GM19452 (cell line): ENCODE measurements around the gene ANKRD24.
"Not testable (repeated sequence)": the region's sequence is repeated elsewhere in the genome, so short reads cannot be mapped to it uniquely, and the experiment has no call there.

Experiments
- ATAC-seq: cut with Tn5 transposase; IDR thresholded peaks from one replicate; pipeline ENCODE4 v1.9.1; 2021; ENCODE audit not compliant: unreplicated experiment

ANKRD24 gene

GRCh38 chr19:4197625-4198466 is 15.4 kb downstream of the ANKRD24 start:
- no peak for ATAC-seq

- no peak for ATAC-seq
These were observed 16.1 kb downstream of the ANKRD24 start for GRCh38 chr19:4198467-4199126.

- ATAC-seq = no peak
These were observed 17.3 kb downstream of the ANKRD24 start for GRCh38 chr19:4199699-4200293.

GRCh38 chr19:4200940-4201542 is 18.6 kb downstream of the ANKRD24 start:
- no peak for ATAC-seq

GRCh38 chr19:4201798-4202197 is 19.3 kb downstream of the ANKRD24 start:
- no peak for ATAC-seq

- ATAC-seq = no peak
These were observed 24.5 kb downstream of the ANKRD24 start for GRCh38 chr19:4206818-4207484.

GRCh38 chr19:4208385-4209094 is 26.1 kb downstream of the ANKRD24 start:
- no peak for ATAC-seq

GRCh38 chr19:4210166-4210731 is 27.8 kb downstream of the ANKRD24 start:
- ATAC-seq = no peak

GRCh38 chr19:4213116-4213515 is 30.6 kb downstream of the ANKRD24 start:
- ATAC-seq = no peak

GRCh38 chr19:4215807-4216206 is 33.3 kb downstream of the ANKRD24 start:
- no peak for ATAC-seq

- no peak for ATAC-seq
These were observed 34.4 kb downstream of the ANKRD24 start for GRCh38 chr19:4216846-4217245.

GRCh38 chr19:4217429-4218264 is 35.2 kb downstream of the ANKRD24 start:
- ATAC-seq = no peak

GRCh38 chr19:4218523-4218922 is 36.0 kb downstream of the ANKRD24 start:
- ATAC-seq = not testable (repeated sequence)

GRCh38 chr19:4220188-4220587 is 37.7 kb downstream of the ANKRD24 start:
- no peak for ATAC-seq

GRCh38 chr19:4224470-4224869 is 42.0 kb downstream of the ANKRD24 start:
- ATAC-seq = no peak

GRCh38 chr19:4225885-4226284 is 43.4 kb downstream of the ANKRD24 start:
- no peak for ATAC-seq

GRCh38 chr19:4227771-4228170 is 45.3 kb downstream of the ANKRD24 start:
- no peak for ATAC-seq

- no peak for ATAC-seq
These were observed 46.3 kb downstream of the ANKRD24 start for GRCh38 chr19:4228765-4229178.
